H1 (cell line): Measurements from ENCODE around the gene EPHA10. TPM values are rescaled to one million over a fixed set of nuclear protein-coding genes. Genes with fewer than 3 reads are reported as not detected.
"Not testable (repeated sequence)": the region's sequence is repeated elsewhere in the genome, so short reads cannot be mapped to it uniquely, and the experiment has no call there.

ENCODE experiments used
- CTCF ChIA-PET: fragments of 300-600 bp; sonication (Branson Sonifier 250); formaldehyde crosslinking; loops from one replicate; lab custom pipeline; 2021; ENCODE audit not compliant: partially characterized antibody; lab: Charles Lee
- POLR2A ChIA-PET: fragments of 300-600 bp; sonication (Branson Sonifier 250); formaldehyde crosslinking; loops from one replicate; lab custom pipeline; 2021; ENCODE audit warnings: inconsistent platforms; ENCODE audit not compliant: partially characterized antibody; lab: Charles Lee
- DNase-seq, 2 experiments: peaks; one replicate each; pipeline versions ENCODE4 v3.0.0 to v3.0.0-alpha.2; 2010 to 2022; ENCODE audit warnings: low spot score in 2 of 2, low read depth in 1 of 2, mixed read lengths in 1 of 2
- FAIRE-seq: peaks from 2 replicates; lab custom pipeline; 2011; peaks lifted over from hg19 to GRCh38; lab: Jason Lieb, UNC
- H2AFZ ChIP-seq: 2 replicates; pipeline ENCODE4 v1.8.1; 2012; ENCODE audit warnings: low read length, inconsistent platforms
- H2AK5ac ChIP-seq: 2 replicates; pipeline ENCODE4 v1.6.1; 2013; ENCODE audit warnings: low read depth, low read length
- H2BK120ac ChIP-seq: replicated peaks from 2 replicates; pipeline ENCODE3; 2013; ENCODE audit warnings: low read depth, low read length, inconsistent platforms
- H2BK12ac ChIP-seq: 2 replicates; pipeline ENCODE4 v1.6.1; 2013; ENCODE audit warnings: low read depth, low read length
- H2BK15ac ChIP-seq: 2 replicates; pipeline ENCODE4 v1.6.1; 2013; ENCODE audit warnings: low read length
- H2BK20ac ChIP-seq: 2 replicates; pipeline ENCODE4 v1.6.1; 2013; ENCODE audit warnings: low read length
- H2BK5ac ChIP-seq: 2 replicates; pipeline ENCODE4 v1.6.1; 2013; ENCODE audit warnings: low read depth, low read length
- H3K14ac ChIP-seq: 2 replicates; pipeline ENCODE4 v1.6.1; 2013; ENCODE audit warnings: inconsistent platforms; ENCODE audit not compliant: insufficient read length
- H3K18ac ChIP-seq: 2 replicates; pipeline ENCODE4 v1.6.1; 2013; ENCODE audit warnings: low read length; ENCODE audit errors: extremely low read depth
- H3K23ac ChIP-seq: 2 replicates; pipeline ENCODE4 v1.6.1; 2013; ENCODE audit warnings: inconsistent platforms; ENCODE audit not compliant: insufficient read length
- H3K23me2 ChIP-seq: 2 replicates; pipeline ENCODE4 v1.6.1; 2013; ENCODE audit warnings: low read depth, low read length
- H3K27ac ChIP-seq: 2 replicates; pipeline ENCODE4 v1.6.1; 2011; ENCODE audit warnings: low read depth, low read length, inconsistent platforms
- H3K27me3 ChIP-seq, 4 experiments: replicated peaks in 1 of 4; 1 replicate in 1 of 4; 2 replicates in 3 of 4; pipeline versions ENCODE4 v1.6.1 to v1.8.1; 2011 to 2013; ENCODE audit warnings: low read length in 3 of 4, mild to moderate bottlenecking in 3 of 4, inconsistent platforms in 2 of 4, mixed read lengths in 2 of 4, moderate library complexity in 1 of 4; ENCODE audit not compliant: control insufficient read depth in 3 of 4, insufficient read depth in 3 of 4; ENCODE audit errors: extremely low read depth in 1 of 4
- H3K36me3 ChIP-seq, 4 experiments: 2 replicates each; pipeline versions ENCODE4 v1.6.1 to v1.8.1; 2011 to 2013; ENCODE audit warnings: mild to moderate bottlenecking in 4 of 4, low read length in 3 of 4, moderate library complexity in 2 of 4, control low read depth in 1 of 4, inconsistent platforms in 1 of 4; ENCODE audit not compliant: insufficient read depth in 4 of 4, control insufficient read depth in 2 of 4
- H3K4ac ChIP-seq: replicated peaks from 2 replicates; pipeline ENCODE3; 2013; ENCODE audit warnings: low read length, low read depth, mixed read lengths, inconsistent platforms; ENCODE audit not compliant: insufficient read length
- H3K4me1 ChIP-seq, 4 experiments: replicated peaks in 1 of 4; 1 replicate in 1 of 4; 2 replicates in 3 of 4; pipeline versions ENCODE4 v1.6.1 to v1.8.1; 2011 to 2013; ENCODE audit warnings: low read length in 3 of 4, inconsistent platforms in 2 of 4, mixed read lengths in 1 of 4; ENCODE audit not compliant: insufficient read depth in 4 of 4, control insufficient read depth in 3 of 4
- H3K4me2 ChIP-seq, 2 experiments: 2 replicates each; pipeline versions ENCODE4 v1.6.1 to v1.8.1; 2011 to 2013; ENCODE audit warnings: low read depth in 2 of 2, low read length in 2 of 2, control low read depth in 1 of 2, inconsistent platforms in 1 of 2, mild to moderate bottlenecking in 1 of 2; ENCODE audit not compliant: insufficient read depth in 1 of 2
- H3K4me3 ChIP-seq, 4 experiments: fragments of 200-600, 300-600 bp in 1 of 4; sonication (generic), shearing (Covaris generic), sonication (Bioruptor Twin) in 1 of 4; 2 replicates each; pipeline versions ENCODE4 v1.5.1 to v1.8.1; 2011 to 2016; ENCODE audit warnings: low read length in 4 of 4, low read depth in 3 of 4, control low read depth in 2 of 4, inconsistent platforms in 2 of 4, mild to moderate bottlenecking in 2 of 4, mixed read lengths in 1 of 4, moderate library complexity in 1 of 4; ENCODE audit not compliant: insufficient read depth in 2 of 4; ENCODE audit errors: extremely low read depth in 1 of 4
- H3K56ac ChIP-seq: replicated peaks from 2 replicates; pipeline ENCODE3; 2013; ENCODE audit warnings: low read depth, mild to moderate bottlenecking, mixed read lengths, low read length, inconsistent platforms; ENCODE audit not compliant: insufficient read length
- H3K79me1 ChIP-seq: 2 replicates; pipeline ENCODE4 v1.6.1; 2013; ENCODE audit warnings: low read depth, low read length, control low read depth
- H3K79me2 ChIP-seq, 2 experiments: 2 replicates each; pipeline versions ENCODE4 v1.6.1 to v1.8.1; 2012 to 2013; ENCODE audit warnings: low read length in 2 of 2, mild to moderate bottlenecking in 2 of 2, inconsistent platforms in 1 of 2; ENCODE audit not compliant: insufficient read depth in 2 of 2, control insufficient read depth in 1 of 2
- H3K9ac ChIP-seq, 4 experiments: replicated peaks in 1 of 4; 1 replicate in 1 of 4; 2 replicates in 3 of 4; pipeline versions ENCODE4 v1.6.1 to v1.8.1; 2011 to 2013; ENCODE audit warnings: low read depth in 3 of 4, low read length in 3 of 4, control low read depth in 2 of 4, mild to moderate bottlenecking in 2 of 4, moderate library complexity in 2 of 4, inconsistent platforms in 1 of 4; ENCODE audit errors: extremely low read depth in 1 of 4
- H3K9me3 ChIP-seq, 2 experiments: 2 replicates each; pipeline versions ENCODE4 v1.6.1 to v1.8.1; 2012 to 2013; ENCODE audit warnings: mild to moderate bottlenecking in 2 of 2, moderate library complexity in 2 of 2, control low read depth in 1 of 2, inconsistent platforms in 1 of 2, low read depth in 1 of 2, low read length in 1 of 2, mixed read lengths in 1 of 2; ENCODE audit not compliant: insufficient read depth in 2 of 2
- H4K20me1 ChIP-seq, 2 experiments: replicated peaks in 1 of 2; 2 replicates each; pipeline versions ENCODE3 to v1.8.1; 2011 to 2013; ENCODE audit warnings: inconsistent platforms in 2 of 2, low read length in 2 of 2, mild to moderate bottlenecking in 1 of 2; ENCODE audit not compliant: insufficient read depth in 2 of 2, control insufficient read depth in 1 of 2
- H4K5ac ChIP-seq: 2 replicates; pipeline ENCODE4 v1.6.1; 2013; ENCODE audit warnings: low read length, low read depth, mixed read lengths, inconsistent platforms; ENCODE audit not compliant: insufficient read length
- H4K8ac ChIP-seq: 2 replicates; pipeline ENCODE4 v1.8.0; 2013; ENCODE audit warnings: mild to moderate bottlenecking, moderate library complexity, low read length, inconsistent platforms; ENCODE audit not compliant: insufficient read depth; ENCODE audit errors: extremely low read depth
- H4K91ac ChIP-seq: replicated peaks from 2 replicates; pipeline ENCODE3; 2013; ENCODE audit warnings: low read length, mixed read lengths, inconsistent platforms; ENCODE audit not compliant: insufficient read length
- WGBS, 2 experiments: shearing (Covaris generic) in 1 of 2; methylation state at CpG; one replicate each; pipeline versions ENCODE4 v1.1.6 to v1.1.7; 2013 to 2015; ENCODE audit warnings: low lambda C conversion rate in 2 of 2, mixed read lengths in 2 of 2, inconsistent platforms in 1 of 2, low coverage in 1 of 2, missing lambda C conversion rate in 1 of 2; ENCODE audit not compliant: insufficient replicate concordance in 2 of 2, insufficient coverage in 1 of 2, insufficient read length in 1 of 2; ENCODE audit errors: extremely low coverage in 1 of 2, missing lambda C conversion rate in 1 of 2; 5-methylcytosine and 5-hydroxymethylcytosine counted together
- polyA plus RNA-seq, 7 experiments: library from polyadenylated mRNA; depleted of rRNA in 3 of 7; stranded (reverse) in 5 of 7; unstranded in 2 of 7; fragments of >200 nt in 5 of 7; fragments of 200-250 nt in 2 of 7; gene quantifications; 1 replicate in 5 of 7; 2 replicates in 1 of 7; 4 replicates in 1 of 7; pipeline versions ENCODE4 v1.2.1 to v1.2.3, GENCODE V29; 2011 to 2013; ENCODE audit warnings: missing spikeins in 2 of 7, mixed read lengths in 2 of 7
- total RNA-seq: library from RNA; stranded (reverse); fragmentation: NEBNext Ultra II Directional; extraction: Animal tissue kit (Norgen Biotek cat#: 25700); gene quantifications from 2 replicates; pipeline ENCODE4 v1.2.1, GENCODE V29; 2021

Gene EPHA10
- total and polyA plus RNA-seq, 2 of the 8 experiments (the other 6 are each of a cell fraction or from before 2014, with no cell fraction given) = 0.54 to 1.0 TPM

GRCh38 chr1:37738619-37739018, 26.3 kb downstream of the EPHA10 start:
- H2BK20ac ChIP-seq, H3K4me2 ChIP-seq, H4K8ac ChIP-seq, H2BK12ac ChIP-seq, H3K9ac ChIP-seq, H3K79me1 ChIP-seq, H3K36me3 ChIP-seq, H3K9me3 ChIP-seq, FAIRE-seq, H3K79me2 ChIP-seq, H3K4me1 ChIP-seq, CTCF ChIA-PET, H4K5ac ChIP-seq, H4K91ac ChIP-seq, DNase-seq, POLR2A ChIA-PET, H3K14ac ChIP-seq, H2BK5ac ChIP-seq, H3K27ac ChIP-seq, H3K18ac ChIP-seq, H3K23me2 ChIP-seq, H2BK120ac ChIP-seq, H3K4me3 ChIP-seq, H3K4ac ChIP-seq, H3K27me3 ChIP-seq, H2BK15ac ChIP-seq, H2AFZ ChIP-seq, H2AK5ac ChIP-seq, H3K56ac ChIP-seq, H3K23ac ChIP-seq, H4K20me1 ChIP-seq: not testable (repeated sequence)
- WGBS, 2 experiments = 99% methylated on average over 4 of the region's 4 CpGs; no CpG with 5 or more reads in 1 of the 2 experiments

DNA sequence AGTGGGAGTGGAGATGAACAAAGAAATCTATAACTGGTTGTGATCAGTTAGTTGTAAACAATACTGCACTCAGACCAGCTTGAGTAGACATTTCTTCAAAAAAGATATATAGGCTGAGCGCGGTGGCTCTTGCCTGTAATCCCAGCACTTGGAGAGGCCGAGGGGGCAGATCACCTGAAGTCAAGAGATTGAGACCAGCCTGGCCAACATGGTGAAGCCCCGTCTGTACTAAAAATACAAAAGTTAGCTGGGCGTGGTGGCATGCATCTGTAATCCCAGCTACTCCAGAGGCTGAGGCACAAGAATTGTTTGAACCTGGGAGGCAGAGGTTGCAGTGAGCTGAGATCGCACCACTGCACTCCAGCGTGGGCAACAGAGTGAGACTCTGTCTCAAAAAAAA, 26.9 kb downstream of the EPHA10 start:
- H2AK5ac ChIP-seq, H3K4ac ChIP-seq, H3K4me2 ChIP-seq, H3K4me1 ChIP-seq, H4K91ac ChIP-seq, H3K79me1 ChIP-seq, H3K36me3 ChIP-seq, H3K14ac ChIP-seq, H2BK120ac ChIP-seq, H3K9ac ChIP-seq, H2AFZ ChIP-seq, H3K27ac ChIP-seq, H2BK12ac ChIP-seq, H2BK15ac ChIP-seq, H4K8ac ChIP-seq, CTCF ChIA-PET, H3K56ac ChIP-seq, DNase-seq, H3K18ac ChIP-seq, H3K23me2 ChIP-seq, POLR2A ChIA-PET, H3K23ac ChIP-seq, H3K79me2 ChIP-seq, H3K9me3 ChIP-seq, H3K4me3 ChIP-seq, H4K20me1 ChIP-seq, H4K5ac ChIP-seq, FAIRE-seq, H2BK5ac ChIP-seq, H2BK20ac ChIP-seq: not testable (repeated sequence)
- WGBS, 2 experiments = 67% methylated on average over 7 of the region's 7 CpGs; no CpG with 5 or more reads in 1 of the 2 experiments
- H3K27me3 ChIP-seq = peaks cover 0 to 13% (median 8%) of the 10 kb centered on the region in 4 experiments; a peak in 4 of 7 replicates
